Measurements from ENCODE around the gene SPATA19.

GRCh38 chr11:133887692-133888332, 42.5 kb upstream of the SPATA19 start:
- TF ChIP-seq CTCF (IDR thresholded peaks at IDR 0.05; ENCODE audit: low read depth, low read length) (no peak), MAX (IDR thresholded peaks at IDR 0.05; ENCODE audit: low read depth, low read length) (no peak), MYC (IDR thresholded peaks at IDR 0.05; ENCODE audit: low read depth, low read length) (no peak), POLR2A (IDR thresholded peaks at IDR 0.05; ENCODE audit: extremely low read depth, insufficient read length) (no peak)

Measured in NB4 (cell line).